ENCODE data around the gene ADGRG7.

ADGRG7 gene

GRCh38 chr3:100737334-100737733, 127.9 kb downstream of the ADGRG7 start:
- no peak for TF ChIP-seq ZFX (IDR thresholded peaks at IDR 0.05; ENCODE audit: borderline replicate concordance)
- TF ChIP-seq CTCF (IDR thresholded peaks at IDR 0.05) = peak; percentile 60
- H3K27ac ChIP-seq = no peak overlapping the region

GRCh38 chr3:100740207-100740606, 130.8 kb downstream of the ADGRG7 start:
- H3K27ac ChIP-seq = no peak overlapping the region
- TF ChIP-seq CTCF (IDR thresholded peaks at IDR 0.05) = no peak
- TF ChIP-seq ZFX (IDR thresholded peaks at IDR 0.05; ENCODE audit: borderline replicate concordance) = no peak

GRCh38 chr3:100743535-100743934, 134.1 kb downstream of the ADGRG7 start:
- TF ChIP-seq ZFX (IDR thresholded peaks at IDR 0.05; ENCODE audit: borderline replicate concordance) = no peak
- TF ChIP-seq CTCF (IDR thresholded peaks at IDR 0.05) = no peak
- H3K27ac ChIP-seq = no peak overlapping the region

GRCh38 chr3:100744671-100745070, 135.3 kb downstream of the ADGRG7 start:
- TF ChIP-seq ZFX (IDR thresholded peaks at IDR 0.05; ENCODE audit: borderline replicate concordance) = no peak
- TF ChIP-seq CTCF (IDR thresholded peaks at IDR 0.05) = no peak
- H3K27ac ChIP-seq = no peak overlapping the region
